HG03025 (cell line): ENCODE results near the gene ATP6V0A1.
"Not testable (repeated sequence)": the region's sequence is repeated elsewhere in the genome, so short reads cannot be mapped to it uniquely, and the experiment has no call there.

ENCODE experiments used
- ATAC-seq: cut with Tn5 transposase; IDR thresholded peaks from one replicate; pipeline ENCODE4 v1.9.1; 2021; ENCODE audit warnings: mild to moderate bottlenecking, moderate library complexity; ENCODE audit not compliant: unreplicated experiment, low FRiP score

The ATP6V0A1 gene

GRCh38 chr17:42475121-42475520, 16.4 kb downstream of the ATP6V0A1 start:
- ATAC-seq: no peak

- no peak for ATAC-seq
Measured at GRCh38 chr17:42475835-42476234, 17.2 kb downstream of the ATP6V0A1 start.

- ATAC-seq: no peak
Measured at GRCh38 chr17:42476411-42476810, 17.7 kb downstream of the ATP6V0A1 start.

GRCh38 chr17:42477173-42477572, 18.5 kb downstream of the ATP6V0A1 start:
- ATAC-seq: no peak

- ATAC-seq: not testable (repeated sequence)
Measured at GRCh38 chr17:42477824-42478223, 19.1 kb downstream of the ATP6V0A1 start.

GRCh38 chr17:42484304-42484703, 25.6 kb downstream of the ATP6V0A1 start:
- no peak for ATAC-seq

GRCh38 chr17:42485680-42486079, 27.0 kb downstream of the ATP6V0A1 start:
- no peak for ATAC-seq

GRCh38 chr17:42488032-42488431, 29.4 kb downstream of the ATP6V0A1 start:
- no peak for ATAC-seq

GRCh38 chr17:42493319-42493718, 34.6 kb downstream of the ATP6V0A1 start:
- ATAC-seq: no peak

GRCh38 chr17:42494673-42495072, 36.0 kb downstream of the ATP6V0A1 start:
- no peak for ATAC-seq

GRCh38 chr17:42498828-42499227, 40.1 kb downstream of the ATP6V0A1 start:
- no peak for ATAC-seq

GRCh38 chr17:42502091-42502490, 43.4 kb downstream of the ATP6V0A1 start:
- no peak for ATAC-seq

GRCh38 chr17:42502926-42503325, 44.2 kb downstream of the ATP6V0A1 start:
- ATAC-seq: no peak

GRCh38 chr17:42507671-42508070, 49.0 kb downstream of the ATP6V0A1 start:
- ATAC-seq: no peak

- no peak for ATAC-seq
Measured at GRCh38 chr17:42508426-42509165, 49.9 kb downstream of the ATP6V0A1 start.

- ATAC-seq: no peak
Measured at GRCh38 chr17:42509409-42509808, 50.7 kb downstream of the ATP6V0A1 start.

- ATAC-seq: no peak
Measured at GRCh38 chr17:42509841-42510240, 51.2 kb downstream of the ATP6V0A1 start.

GRCh38 chr17:42512246-42512645, 53.6 kb downstream of the ATP6V0A1 start:
- no peak for ATAC-seq

- no peak for ATAC-seq
Measured at GRCh38 chr17:42512733-42513251, 54.1 kb downstream of the ATP6V0A1 start.

GRCh38 chr17:42513686-42514085, 55.0 kb downstream of the ATP6V0A1 start:
- ATAC-seq: no peak

GRCh38 chr17:42514279-42514678, 55.6 kb downstream of the ATP6V0A1 start:
- ATAC-seq: no peak

- no peak for ATAC-seq
Measured at GRCh38 chr17:42514867-42515266, 56.2 kb downstream of the ATP6V0A1 start.
